Breast epithelium (tissue), 3 donors: ENCODE measurements around the gene ETS1.

Experiments
- CTCF ChIP-seq, 3 donors: fragments of 450-650 bp; IDR thresholded peaks; one replicate each; pipeline ENCODE4 v1.5.1; 2016 to 2017; ENCODE audit warnings: antibody characterized with exemption in 3 of 3, mild to moderate bottlenecking in 3 of 3, moderate library complexity in 3 of 3
- POLR2A ChIP-seq: fragments of 450-650 bp; IDR thresholded peaks from one replicate; pipeline ENCODE4 v1.6.1; 2016; ENCODE audit warnings: antibody characterized with exemption, mild to moderate bottlenecking, moderate library complexity
- POLR2AphosphoS5 ChIP-seq, 3 donors: sonication (generic); formaldehyde crosslinking; IDR thresholded peaks; one replicate each; pipeline ENCODE4 v1.6.1; 2017; ENCODE audit warnings: antibody characterized with exemption in 3 of 3

GRCh38 chr11:128515826-128516778 lies 71.3 kb downstream of the ETS1 start:
- TF ChIP-seq CTCF (IDR thresholded peaks at IDR 0.05) (no peak), POLR2AphosphoS5 (IDR thresholded peaks at IDR 0.05) (no peak), POLR2A (no peak)
